IPS-15b (cell line): Measurements from ENCODE around the gene TMF1.

Experiments
- H3K27me3 ChIP-seq: one replicate; pipeline ENCODE4 v1.6.1; 2013; ENCODE audit warnings: low read length; ENCODE audit not compliant: control insufficient read depth, insufficient read depth
- H3K36me3 ChIP-seq: one replicate; pipeline ENCODE4 v1.6.1; 2013; ENCODE audit warnings: low read length; ENCODE audit not compliant: control insufficient read depth, insufficient read depth
- H3K4me1 ChIP-seq: one replicate; pipeline ENCODE4 v1.6.1; 2013; ENCODE audit warnings: mild to moderate bottlenecking, low read length; ENCODE audit not compliant: control insufficient read depth, insufficient read depth
- H3K4me3 ChIP-seq: one replicate; pipeline ENCODE4 v1.5.1; 2013; ENCODE audit warnings: low read depth, low read length
- H3K9ac ChIP-seq: one replicate; pipeline ENCODE4 v1.6.1; 2013; ENCODE audit warnings: low read depth, mild to moderate bottlenecking, low read length
- H3K9me3 ChIP-seq: one replicate; pipeline ENCODE4 v1.6.1; 2013; ENCODE audit warnings: mild to moderate bottlenecking, low read length; ENCODE audit not compliant: control insufficient read depth, insufficient read depth

The TMF1 gene

GRCh38 chr3:69051756-69052471, at the start of gene TMF1:
Gene TMF1, minus strand, starts transcription at chr3:69052333. Its CDS starts 247 bp downstream, at chr3:69052086.
- peaks cover 12% of the 10 kb centered on the region for H3K36me3 ChIP-seq
- H3K27me3 ChIP-seq: no peaks in the 10 kb centered on the region
- peaks cover 8% of the 10 kb centered on the region for H3K4me1 ChIP-seq
- H3K9me3 ChIP-seq: no peaks in the 10 kb centered on the region
- H3K4me3 ChIP-seq: peak within 1 kb of the TSS; percentile 99
- peak within 1 kb of the TSS; percentile 96 for H3K9ac ChIP-seq

GRCh38 chr3:69099576-69099975, 47.4 kb upstream of the TMF1 start:
- Histone ChIP-seq H3K9me3 (no peaks in the 10 kb centered on the region), H3K36me3 (no peaks in the 10 kb centered on the region), H3K4me1 (no peaks in the 10 kb centered on the region), H3K27me3 (no peaks in the 10 kb centered on the region), H3K4me3 (no peak overlapping the region), H3K9ac (no peak overlapping the region)

- Histone ChIP-seq H3K4me1 (no peaks in the 10 kb centered on the region), H3K9ac (no peak overlapping the region), H3K4me3 (no peak overlapping the region), H3K27me3 (no peaks in the 10 kb centered on the region), H3K36me3 (no peaks in the 10 kb centered on the region), H3K9me3 (no peaks in the 10 kb centered on the region)
Observed at GRCh38 chr3:69097407-69098086, 45.4 kb upstream of the TMF1 start.

GRCh38 chr3:69096299-69096698, 44.2 kb upstream of the TMF1 start:
- Histone ChIP-seq H3K9ac (no peak overlapping the region), H3K4me1 (peaks cover 3% of the 10 kb centered on the region), H3K4me3 (no peak overlapping the region), H3K27me3 (no peaks in the 10 kb centered on the region), H3K36me3 (no peaks in the 10 kb centered on the region), H3K9me3 (no peaks in the 10 kb centered on the region)

GRCh38 chr3:69095636-69096035, 43.5 kb upstream of the TMF1 start:
- H3K9ac ChIP-seq: no peak overlapping the region
- H3K9me3 ChIP-seq: no peaks in the 10 kb centered on the region
- H3K4me3 ChIP-seq: no peak overlapping the region
- H3K4me1 ChIP-seq: peaks cover 3% of the 10 kb centered on the region
- no peaks in the 10 kb centered on the region for H3K27me3 ChIP-seq
- H3K36me3 ChIP-seq: no peaks in the 10 kb centered on the region

GRCh38 chr3:69094467-69095205, 42.5 kb upstream of the TMF1 start:
- no peak overlapping the region for H3K4me3 ChIP-seq

GRCh38 chr3:69092030-69092516, 39.9 kb upstream of the TMF1 start:
- no peaks in the 10 kb centered on the region for H3K27me3 ChIP-seq
- no peak overlapping the region for H3K4me3 ChIP-seq
- H3K9me3 ChIP-seq: no peaks in the 10 kb centered on the region
- H3K4me1 ChIP-seq: peaks cover 6% of the 10 kb centered on the region
- no peaks in the 10 kb centered on the region for H3K36me3 ChIP-seq
- H3K9ac ChIP-seq: no peak overlapping the region

More at GRCh38 chr3:69094467-69095205, 42.5 kb upstream of the TMF1 start:
- no peaks in the 10 kb centered on the region for H3K27me3 ChIP-seq
- no peaks in the 10 kb centered on the region for H3K36me3 ChIP-seq
- peaks cover 5% of the 10 kb centered on the region for H3K4me1 ChIP-seq
- H3K9ac ChIP-seq: no peak overlapping the region
- H3K9me3 ChIP-seq: no peaks in the 10 kb centered on the region

- Histone ChIP-seq H3K36me3 (no peaks in the 10 kb centered on the region), H3K4me1 (peaks cover 6% of the 10 kb centered on the region), H3K9ac (no peak overlapping the region), H3K9me3 (no peaks in the 10 kb centered on the region), H3K27me3 (no peaks in the 10 kb centered on the region), H3K4me3 (no peak overlapping the region)
Observed at GRCh38 chr3:69091389-69092029, 39.4 kb upstream of the TMF1 start.

GRCh38 chr3:69090021-69090420, 37.9 kb upstream of the TMF1 start:
- H3K27me3 ChIP-seq: no peaks in the 10 kb centered on the region
- H3K9ac ChIP-seq: no peak overlapping the region
- H3K9me3 ChIP-seq: no peaks in the 10 kb centered on the region
- H3K4me3 ChIP-seq: no peak overlapping the region
- peaks cover 14% of the 10 kb centered on the region for H3K4me1 ChIP-seq
- no peaks in the 10 kb centered on the region for H3K36me3 ChIP-seq

GRCh38 chr3:69088063-69088462, 35.9 kb upstream of the TMF1 start:
- Histone ChIP-seq H3K4me1 (peaks cover 14% of the 10 kb centered on the region), H3K9me3 (no peaks in the 10 kb centered on the region), H3K9ac (no peak overlapping the region), H3K27me3 (no peaks in the 10 kb centered on the region), H3K4me3 (no peak overlapping the region), H3K36me3 (no peaks in the 10 kb centered on the region)

GRCh38 chr3:69087030-69087791, 35.1 kb upstream of the TMF1 start:
- peaks cover 13% of the 10 kb centered on the region for H3K4me1 ChIP-seq
- H3K36me3 ChIP-seq: no peaks in the 10 kb centered on the region
- no peak overlapping the region for H3K9ac ChIP-seq
- no peaks in the 10 kb centered on the region for H3K27me3 ChIP-seq
- no peaks in the 10 kb centered on the region for H3K9me3 ChIP-seq
- H3K4me3 ChIP-seq: no peak overlapping the region
